MM.1S (cell line): ENCODE data around the gene SPOCK1.

Experiments used
- DNase-seq: peaks from one replicate; pipeline ENCODE4 v3.0.0-alpha.2; 2015
- H2AFZ ChIP-seq: fragments of 300-600 bp; sonication (generic); 2 replicates; pipeline ENCODE4 v1.6.0; 2016; ENCODE audit warnings: antibody characterized with exemption, low read length
- H3F3A ChIP-seq: fragments of 300-600 bp; sonication (generic); 2 replicates; pipeline ENCODE4 v1.6.1; 2016; ENCODE audit warnings: mild to moderate bottlenecking, antibody characterized with exemption, low read length, moderate library complexity, mixed read lengths; ENCODE audit not compliant: insufficient read depth
- H3K27ac ChIP-seq: fragments of 300-600 bp; sonication (generic); 2 replicates; pipeline ENCODE4 v1.5.1; 2016; ENCODE audit warnings: mild to moderate bottlenecking, low read length
- H3K27me3 ChIP-seq: fragments of 300-600 bp; sonication (generic); replicated peaks from 2 replicates; pipeline ENCODE4 v1.6.0; 2016; ENCODE audit warnings: low read length; ENCODE audit not compliant: insufficient read depth
- H3K36me3 ChIP-seq: fragments of 300-600 bp; sonication (generic); replicated peaks from 2 replicates; pipeline ENCODE4 v1.6.1; 2016; ENCODE audit warnings: mild to moderate bottlenecking, low read length, mixed read lengths; ENCODE audit not compliant: insufficient read depth
- H3K4me1 ChIP-seq: fragments of 300-600 bp; sonication (generic); 2 replicates; pipeline ENCODE4 v1.6.1; 2016; ENCODE audit warnings: low read length, mixed read lengths
- H3K4me2 ChIP-seq: fragments of 300-600 bp; sonication (generic); 2 replicates; pipeline ENCODE4 v1.6.0; 2016; ENCODE audit warnings: low read depth, low read length
- H3K4me3 ChIP-seq: fragments of 300-600 bp; sonication (generic); 2 replicates; pipeline ENCODE4 v1.5.1; 2016; ENCODE audit warnings: low read length, mixed read lengths
- H3K79me2 ChIP-seq: fragments of 300-600 bp; sonication (generic); 2 replicates; pipeline ENCODE4 v1.6.1; 2016; ENCODE audit warnings: mixed run types, low read length, mixed read lengths
- H3K9ac ChIP-seq: fragments of 300-600 bp; sonication (generic); 2 replicates; pipeline ENCODE4 v1.6.1; 2016; ENCODE audit warnings: low read length, mixed read lengths
- H3K9me2 ChIP-seq: fragments of 300-600 bp; sonication (generic); replicated peaks from 2 replicates; pipeline ENCODE4 v1.6.1; 2016; ENCODE audit warnings: mild to moderate bottlenecking, low read length, mixed read lengths; ENCODE audit not compliant: insufficient read depth
- H3K9me3 ChIP-seq: fragments of 300-600 bp; sonication (generic); replicated peaks from 2 replicates; pipeline ENCODE4 v1.6.1; 2016; ENCODE audit warnings: mild to moderate bottlenecking, low read length, mixed read lengths; ENCODE audit not compliant: insufficient read depth
- H4K20me1 ChIP-seq: fragments of 300-600 bp; sonication (generic); 2 replicates; pipeline ENCODE4 v1.6.1; 2016; ENCODE audit warnings: mild to moderate bottlenecking, low read length, moderate library complexity, mixed read lengths; ENCODE audit not compliant: insufficient read depth
- CTCF ChIP-seq: fragments of 300-600 bp; sonication (generic); IDR thresholded peaks from 2 replicates; pipeline ENCODE4 v1.5.1; 2016; ENCODE audit warnings: antibody characterized with exemption, low read length, mixed read lengths
- EZH2 ChIP-seq: fragments of 300-600 bp; sonication (generic); optimal IDR thresholded peaks from 2 replicates; pipeline ENCODE3; 2017; ENCODE audit warnings: low read depth, mild to moderate bottlenecking, antibody characterized with exemption, low read length, mixed read lengths
- EZH2phosphoT487 ChIP-seq: fragments of 300-600 bp; sonication (generic); IDR thresholded peaks from 2 replicates; pipeline ENCODE4 v1.6.1; 2018; ENCODE audit warnings: antibody characterized with exemption, low read length

SPOCK1 gene

DNA sequence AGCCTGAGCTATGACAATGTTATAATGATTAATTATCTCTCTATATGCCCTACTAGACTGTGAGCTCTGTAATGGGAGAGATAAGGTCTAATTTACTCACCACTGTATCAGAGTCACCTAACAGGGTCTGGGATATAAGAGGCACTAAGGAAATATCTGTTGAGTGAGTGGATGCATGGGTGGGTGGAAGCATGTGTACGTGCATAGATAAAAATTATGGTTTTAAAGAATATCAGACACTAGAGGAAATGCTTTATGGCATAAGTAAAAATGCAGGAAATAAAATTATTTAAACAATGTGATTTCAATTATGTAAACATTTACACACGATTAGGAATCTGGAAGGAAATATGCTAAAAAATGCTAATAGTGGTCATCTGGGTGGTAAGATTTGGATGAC lies 137.8 kb downstream of the SPOCK1 start:
- H3K4me1 ChIP-seq = no peaks in the 10 kb centered on the region
- H3K4me3 ChIP-seq = no peak overlapping the region
- H3F3A ChIP-seq = no peaks in the 10 kb centered on the region
- no peaks in the 10 kb centered on the region for H3K27me3 ChIP-seq
- no peaks in the 10 kb centered on the region for H4K20me1 ChIP-seq
- H3K79me2 ChIP-seq = no peaks in the 10 kb centered on the region
- H2AFZ ChIP-seq = no peak overlapping the region
- H3K27ac ChIP-seq = no peak overlapping the region
- no peak overlapping the region for H3K4me2 ChIP-seq
- no peaks in the 10 kb centered on the region for H3K9me2 ChIP-seq
- H3K36me3 ChIP-seq = no peaks in the 10 kb centered on the region
- no peak for TF ChIP-seq EZH2
- no peak for TF ChIP-seq EZH2phosphoT487
- no peak for TF ChIP-seq CTCF
- H3K9ac ChIP-seq = no peak overlapping the region
- DNase-seq = no peak
- H3K9me3 ChIP-seq = no peaks in the 10 kb centered on the region

GRCh38 chr5:137360607-137361006 lies 138.5 kb downstream of the SPOCK1 start:
- no peak overlapping the region for H3K27ac ChIP-seq
- no peak for DNase-seq
- H2AFZ ChIP-seq = no peak overlapping the region
- H3K9me2 ChIP-seq = no peaks in the 10 kb centered on the region
- H3K79me2 ChIP-seq = no peaks in the 10 kb centered on the region
- no peak for TF ChIP-seq CTCF
- no peak overlapping the region for H3K4me3 ChIP-seq
- H4K20me1 ChIP-seq = no peaks in the 10 kb centered on the region
- H3K9me3 ChIP-seq = no peaks in the 10 kb centered on the region
- H3K4me2 ChIP-seq = no peak overlapping the region
- H3K36me3 ChIP-seq = no peaks in the 10 kb centered on the region
- no peak overlapping the region for H3K9ac ChIP-seq
- no peaks in the 10 kb centered on the region for H3F3A ChIP-seq
- no peaks in the 10 kb centered on the region for H3K4me1 ChIP-seq
- H3K27me3 ChIP-seq = no peaks in the 10 kb centered on the region

- H3K9me2 ChIP-seq = no peaks in the 10 kb centered on the region
- no peaks in the 10 kb centered on the region for H4K20me1 ChIP-seq
- H3K4me2 ChIP-seq = no peak overlapping the region
- no peaks in the 10 kb centered on the region for H3K9me3 ChIP-seq
- TF ChIP-seq EZH2 (no peak), EZH2phosphoT487 (no peak), CTCF (no peak)
- H3K36me3 ChIP-seq = no peaks in the 10 kb centered on the region
- H3K4me3 ChIP-seq = no peak overlapping the region
- H3F3A ChIP-seq = no peaks in the 10 kb centered on the region
- H2AFZ ChIP-seq = no peak overlapping the region
- H3K27ac ChIP-seq = no peak overlapping the region
- no peaks in the 10 kb centered on the region for H3K4me1 ChIP-seq
- H3K9ac ChIP-seq = no peak overlapping the region
- DNase-seq = no peak
- no peaks in the 10 kb centered on the region for H3K79me2 ChIP-seq
- H3K27me3 ChIP-seq = no peaks in the 10 kb centered on the region
These were observed 139.2 kb downstream of the SPOCK1 start for GRCh38 chr5:137359941-137360340.

DNA sequence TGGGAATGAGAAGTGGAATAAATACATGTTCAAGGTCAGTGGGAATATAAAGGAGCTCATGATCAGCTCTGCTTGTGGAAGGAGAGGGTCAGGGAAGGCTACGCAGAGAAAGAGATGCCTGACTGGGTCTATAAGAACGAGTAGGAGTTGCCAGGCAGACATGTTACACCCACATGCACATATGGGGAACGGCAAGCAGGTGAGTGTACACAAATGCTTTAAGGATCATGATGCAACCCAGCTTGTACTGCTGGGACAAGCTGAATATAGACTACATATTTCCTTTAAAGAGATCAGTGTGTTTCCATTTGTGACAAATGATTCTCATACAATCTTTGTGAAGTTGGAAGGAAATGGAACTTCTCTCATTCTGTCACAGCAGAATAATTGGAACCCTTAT lies 141.7 kb downstream of the SPOCK1 start:
- Histone ChIP-seq H4K20me1 (no peaks in the 10 kb centered on the region), H3K36me3 (no peaks in the 10 kb centered on the region), H3K9me3 (no peaks in the 10 kb centered on the region), H3K4me2 (no peak overlapping the region), H2AFZ (no peak overlapping the region), H3K27me3 (no peaks in the 10 kb centered on the region), H3F3A (no peaks in the 10 kb centered on the region), H3K79me2 (no peaks in the 10 kb centered on the region), H3K9ac (no peak overlapping the region), H3K4me3 (no peak overlapping the region), H3K4me1 (no peaks in the 10 kb centered on the region), H3K27ac (no peak overlapping the region), H3K9me2 (no peaks in the 10 kb centered on the region)
- no peak for TF ChIP-seq CTCF
- TF ChIP-seq EZH2phosphoT487 = no peak
- DNase-seq = no peak
